ENCODE measurements around the gene GALR1.

DNA sequence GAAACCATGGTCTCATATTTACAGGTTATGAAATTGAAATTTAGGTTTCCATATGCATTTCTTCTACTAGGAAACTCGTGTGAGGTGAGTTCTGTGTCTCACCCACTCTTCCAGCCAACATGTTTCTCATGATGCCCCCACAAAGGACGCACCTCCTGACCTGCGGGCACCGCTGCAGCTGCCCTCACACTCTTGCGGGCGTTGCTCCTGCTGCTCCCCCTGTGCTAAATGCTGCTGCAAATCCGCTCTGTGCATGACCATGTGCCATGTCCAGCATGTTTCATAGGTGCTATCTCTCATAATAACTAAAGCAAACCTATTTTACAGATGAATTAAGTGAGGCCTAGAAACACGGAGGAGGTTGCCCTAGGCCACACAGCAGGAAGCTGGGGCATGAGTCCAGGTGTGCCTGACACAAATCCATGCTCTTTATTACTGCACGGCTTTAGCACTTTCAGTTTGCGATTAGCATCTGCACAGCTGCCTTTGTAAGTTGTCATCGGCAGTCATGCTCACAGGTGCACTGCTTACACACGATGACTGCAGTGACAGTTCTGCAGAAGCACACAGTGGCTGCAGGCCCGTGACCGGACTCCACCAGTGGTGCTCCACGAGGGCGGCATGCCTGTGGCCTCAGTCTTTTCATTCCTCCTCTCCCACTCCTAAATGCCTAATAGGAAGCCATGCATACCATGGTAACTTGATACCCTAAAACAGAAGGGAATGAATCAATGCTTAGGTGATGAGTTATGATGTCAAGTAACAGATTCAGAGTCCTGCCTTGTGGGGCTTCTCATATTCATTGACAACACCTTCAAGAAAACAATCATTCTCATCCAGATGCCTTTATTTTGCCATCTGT is 14.9 kb upstream of the GALR1 start:
- TF ChIP-seq CTCF (IDR thresholded peaks at IDR 0.05; ENCODE audit: poor library complexity) (no peak), EZH2 (IDR thresholded peaks at IDR 0.05; ENCODE audit: borderline replicate concordance) (no peak)

Data from hepatocyte (in vitro differentiated cells).